Regular cardiac myocyte (primary cell): ENCODE data around the gene ERGIC1. TPM values are rescaled to one million over a fixed set of nuclear protein-coding genes. Genes with fewer than 3 reads are reported as not detected.

Experiments
- total RNA-seq: library from RNA; depleted of rRNA; stranded (reverse); fragments of >200 nt; gene quantifications from 2 replicates; pipeline ENCODE4 v1.2.3, GENCODE V29; 2014

Gene ERGIC1, protein sequence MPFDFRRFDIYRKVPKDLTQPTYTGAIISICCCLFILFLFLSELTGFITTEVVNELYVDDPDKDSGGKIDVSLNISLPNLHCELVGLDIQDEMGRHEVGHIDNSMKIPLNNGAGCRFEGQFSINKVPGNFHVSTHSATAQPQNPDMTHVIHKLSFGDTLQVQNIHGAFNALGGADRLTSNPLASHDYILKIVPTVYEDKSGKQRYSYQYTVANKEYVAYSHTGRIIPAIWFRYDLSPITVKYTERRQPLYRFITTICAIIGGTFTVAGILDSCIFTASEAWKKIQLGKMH
- 136 and 152 TPM in 2 replicates for total RNA-seq

DNA sequence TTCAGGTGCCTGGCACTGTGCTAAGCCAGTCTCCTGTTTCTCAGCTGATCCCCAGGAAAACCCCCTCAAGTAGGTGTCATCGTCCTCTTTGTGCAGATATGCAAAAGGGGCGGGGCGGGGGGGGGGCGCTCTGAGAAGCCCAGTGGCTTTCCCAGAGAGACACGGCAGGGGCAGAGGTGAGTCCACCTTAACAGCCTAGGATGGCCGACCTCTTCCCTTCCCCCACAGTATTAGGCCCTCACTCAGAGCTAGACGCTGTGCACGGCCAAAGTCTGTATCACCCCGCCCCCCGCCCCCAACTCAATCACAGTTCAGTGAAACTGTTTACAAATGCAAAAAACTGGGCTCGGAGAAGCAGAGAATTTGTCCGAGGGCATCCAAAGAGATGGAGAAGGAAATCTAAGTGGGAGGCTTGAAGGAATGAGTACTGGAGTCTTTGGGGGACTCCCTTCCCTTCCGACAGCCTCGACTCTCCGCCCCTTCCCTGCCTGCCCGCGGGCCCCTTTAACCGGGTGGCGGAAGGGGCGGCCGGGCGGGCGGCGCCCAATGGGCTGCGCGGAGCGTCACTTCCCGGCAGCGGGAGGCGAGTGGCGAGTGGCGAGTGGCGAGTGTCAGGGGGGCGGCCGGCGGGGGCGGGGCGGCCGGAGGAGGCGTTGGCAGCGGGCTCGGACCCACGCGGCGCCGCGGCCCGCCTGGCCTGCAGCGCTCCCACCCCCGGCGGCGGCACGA, at the start of gene ERGIC1:
TSS of gene ERGIC1 (plus strand) at position 566 of the 729 bp plus-strand sequence. CDS start at position 729, 163 bp downstream.

DNA sequence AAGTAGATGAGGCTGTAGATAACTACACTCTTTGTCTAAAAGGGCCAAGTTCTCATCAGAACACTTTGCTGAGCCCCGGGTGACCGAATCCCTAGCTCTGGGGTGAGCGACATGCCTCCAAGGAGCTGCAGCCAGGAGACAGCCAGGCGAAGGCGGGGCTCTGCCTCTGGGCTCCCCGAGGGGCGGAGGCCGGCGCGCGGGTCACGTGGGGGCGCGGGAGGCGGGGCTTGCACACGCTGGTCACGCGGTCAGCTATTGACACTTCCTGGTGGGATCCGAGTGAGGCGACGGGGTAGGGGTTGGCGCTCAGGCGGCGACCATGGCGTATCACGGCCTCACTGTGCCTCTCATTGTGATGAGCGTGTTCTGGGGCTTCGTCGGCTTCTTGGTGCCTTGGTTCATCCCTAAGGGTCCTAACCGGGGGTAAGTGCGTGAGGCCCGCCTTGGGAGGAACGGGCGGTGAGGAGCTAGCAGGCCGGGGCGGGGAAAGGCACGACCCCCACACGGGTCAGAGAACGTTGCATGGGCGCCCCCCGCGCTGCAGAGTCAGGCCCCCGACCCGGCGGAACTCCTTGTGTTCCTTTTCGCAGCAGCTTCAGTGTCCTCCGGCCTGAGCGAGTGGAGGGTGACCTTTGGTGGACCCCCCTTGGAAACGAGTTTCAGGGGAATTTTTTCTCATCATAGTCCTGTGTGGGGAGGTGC, 149.6 kb downstream of the ERGIC1 start, which contains the start of gene ATP6V0E1:
TSS of gene ATP6V0E1 (plus strand) at position 230 of the 702 bp plus-strand sequence. CDS start at position 320, 90 bp downstream.

Other genes starting within 250 kb of the ERGIC1 start
- 5.1 and 5.6 TPM in 2 replicates for gene NEURL1B, start 193.0 kb upstream of the ERGIC1 start, total RNA-seq
- 118 and 239 TPM in 2 replicates for gene DUSP1, start 63.1 kb upstream of the ERGIC1 start, total RNA-seq
- gene RPL26L1, start 125.2 kb downstream of the ERGIC1 start, total RNA-seq = 34.4 and 80.1 TPM in 2 replicates
- gene ATP6V0E1, start 149.5 kb downstream of the ERGIC1 start, total RNA-seq = 248 and 351 TPM in 2 replicates
- gene CREBRF, start 222.1 kb downstream of the ERGIC1 start, total RNA-seq = 6.5 and 24.8 TPM in 2 replicates